Fibroblast of skin of back (primary cell): Measurements from ENCODE around the gene ABCG8.
"Not testable (repeated sequence)": the region's sequence is repeated elsewhere in the genome, so short reads cannot be mapped to it uniquely, and the experiment has no call there.

Source experiments
- DNase-seq: peaks from one replicate; pipeline ENCODE4 v3.0.0-alpha.2; 2013

Gene ABCG8

GRCh38 chr2:43874776-43875451 is 36.1 kb downstream of the ABCG8 start:
- DNase-seq = no peak

DNA sequence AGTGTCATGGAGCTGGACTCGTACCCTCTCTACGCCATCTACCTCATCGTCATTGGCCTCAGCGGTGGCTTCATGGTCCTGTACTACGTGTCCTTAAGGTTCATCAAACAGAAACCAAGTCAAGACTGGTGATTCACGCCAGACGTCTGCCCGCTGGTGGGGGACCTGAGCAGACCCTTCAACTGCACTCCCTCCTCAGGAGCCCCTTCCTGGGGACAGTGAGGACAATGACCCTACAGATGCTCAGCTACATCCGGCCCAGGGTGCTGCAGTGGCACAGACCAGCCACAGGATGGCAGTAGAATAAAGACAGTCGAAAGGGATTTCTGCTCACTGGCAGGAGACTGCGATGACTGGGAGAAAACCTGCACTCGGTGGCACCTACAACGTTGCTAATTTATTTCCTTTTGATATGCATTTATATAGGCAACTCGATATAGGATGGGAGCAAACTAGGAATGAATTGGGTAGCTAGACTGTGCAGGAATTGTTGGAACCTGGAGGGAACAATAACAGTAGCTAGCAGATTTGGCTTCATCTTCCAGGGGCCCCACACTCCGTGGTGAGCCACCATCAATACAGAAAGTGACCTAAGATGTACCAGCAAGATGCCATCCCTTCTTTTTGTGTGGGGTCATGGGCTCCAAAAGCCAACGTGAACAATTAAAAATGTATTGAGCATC is 39.2 kb downstream of the ABCG8 start:
- peak; percentile 52 for DNase-seq

DNA sequence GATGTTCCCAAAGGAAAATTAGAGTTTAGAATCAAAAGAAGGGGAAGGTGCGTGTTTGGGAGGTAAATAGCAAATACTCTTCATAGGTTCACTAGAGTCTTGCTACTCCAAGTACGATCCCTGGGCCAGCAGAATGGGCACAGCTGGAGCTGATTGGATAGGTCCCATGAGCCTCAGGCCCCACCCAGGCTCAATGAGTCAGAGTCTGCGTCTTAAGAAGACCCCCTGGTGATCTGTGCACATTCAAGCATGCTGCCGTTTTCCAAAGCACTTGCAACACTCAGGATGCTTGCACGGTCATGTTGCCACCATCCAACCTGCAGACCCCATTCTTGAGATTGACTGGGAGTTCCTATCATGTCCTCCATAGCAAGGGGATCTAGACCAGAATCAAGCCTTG is 40.5 kb downstream of the ABCG8 start:
- DNase-seq = peak; percentile 48

GRCh38 chr2:43880471-43880870 is 41.7 kb downstream of the ABCG8 start:
- DNase-seq = no peak

GRCh38 chr2:43880952-43881351 is 42.2 kb downstream of the ABCG8 start:
- no peak for DNase-seq

DNA sequence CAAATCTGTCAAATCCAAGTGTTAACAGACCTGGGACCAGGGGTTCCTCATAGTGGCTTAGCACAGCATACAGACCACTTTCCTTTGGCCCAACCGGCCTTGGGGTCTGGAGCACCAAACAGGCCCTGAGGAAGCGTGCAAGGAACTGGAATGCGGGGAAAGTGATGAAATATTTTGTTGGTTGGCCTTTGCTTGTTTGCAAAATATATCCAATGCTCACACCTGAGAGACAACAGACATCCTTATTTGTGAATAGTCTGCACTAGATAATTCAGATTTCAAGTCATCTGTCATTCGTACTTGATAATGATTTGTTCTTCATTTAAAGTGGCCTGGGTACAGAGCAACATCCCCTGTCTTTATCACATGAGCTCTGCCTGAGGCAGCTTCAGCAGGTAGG is 43.5 kb downstream of the ABCG8 start:
- no peak for DNase-seq

- no peak for DNase-seq
Observed at GRCh38 chr2:43884689-43885088, 45.9 kb downstream of the ABCG8 start.

- DNase-seq = no peak
Observed at GRCh38 chr2:43885132-43885632, 46.4 kb downstream of the ABCG8 start.

DNA sequence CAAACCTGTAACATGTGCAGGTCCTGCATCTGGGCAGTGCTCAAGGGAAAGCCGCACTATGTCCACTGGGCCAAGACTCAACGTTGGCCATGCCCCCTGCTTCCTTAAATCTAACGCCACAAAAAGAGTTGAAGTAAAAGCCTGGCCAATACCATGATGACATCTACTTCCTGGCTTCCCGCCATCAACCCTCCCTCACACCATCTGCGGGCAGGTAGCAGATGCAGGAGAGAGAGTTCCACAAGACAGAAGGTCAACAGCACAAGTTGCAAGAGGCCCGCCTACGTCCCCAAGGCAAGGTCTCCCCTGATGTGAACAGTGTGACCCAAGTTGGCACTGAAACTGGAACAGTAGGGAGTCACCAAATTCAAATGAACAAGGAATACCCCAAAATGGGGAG is 48.4 kb downstream of the ABCG8 start:
- no peak for DNase-seq

DNA sequence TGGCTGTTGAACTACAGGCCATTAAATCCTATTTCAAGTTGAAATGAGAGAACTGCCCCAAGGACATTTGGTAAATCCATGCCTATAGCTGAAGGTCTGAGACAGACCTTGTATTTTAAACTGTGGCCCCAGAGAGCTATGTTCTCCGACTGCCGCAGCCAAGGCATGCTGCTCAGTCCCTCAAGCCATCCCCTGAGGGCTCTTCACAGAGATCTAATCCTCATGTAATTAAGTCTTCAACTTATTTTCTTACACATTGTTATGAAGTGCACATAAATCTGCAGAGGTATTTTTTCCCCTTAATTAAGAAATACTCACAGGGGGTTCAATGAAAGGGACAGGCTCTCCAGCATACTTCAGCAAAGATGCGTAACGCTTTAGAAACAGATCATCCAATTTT is 50.6 kb downstream of the ABCG8 start:
- no peak for DNase-seq

DNA sequence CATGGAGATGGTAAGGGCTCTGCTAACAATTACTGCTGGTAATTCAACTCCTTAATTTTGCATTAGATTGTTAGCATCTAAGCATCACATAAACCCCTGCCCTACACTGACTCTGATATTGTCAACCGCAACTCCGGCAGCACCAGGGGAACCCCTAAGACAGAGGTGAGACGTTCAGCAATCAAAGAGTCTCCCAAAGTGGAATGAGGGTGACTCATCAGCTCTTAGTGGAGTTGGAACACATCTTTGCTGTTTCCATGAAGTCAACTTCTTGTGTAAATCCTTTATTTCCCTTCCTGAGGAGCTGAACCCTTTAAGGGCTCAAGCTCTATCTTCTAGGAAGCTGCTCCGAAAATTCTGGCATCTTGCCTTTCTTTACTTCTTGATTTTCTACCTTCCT is 52.1 kb downstream of the ABCG8 start:
- no peak for DNase-seq

DNA sequence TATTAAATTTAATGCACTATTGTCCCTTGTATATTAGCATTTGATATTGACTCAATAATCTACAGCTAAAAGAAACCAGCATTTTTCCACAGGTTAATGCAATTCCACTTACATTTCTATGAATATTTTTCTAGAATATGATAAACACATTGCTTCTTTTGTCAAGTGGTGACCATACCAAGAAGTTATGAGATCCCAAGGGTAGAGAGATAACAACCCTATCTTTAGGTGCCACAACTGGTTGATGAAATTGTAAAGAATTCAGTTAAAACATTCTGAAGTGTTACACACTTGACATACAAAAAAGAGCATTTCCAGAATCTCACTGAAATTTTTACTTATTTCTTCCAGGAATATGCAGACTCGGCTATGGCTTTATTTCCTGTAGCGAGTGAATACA is 56.0 kb downstream of the ABCG8 start:
- no peak for DNase-seq

GRCh38 chr2:43896906-43897305 is 58.1 kb downstream of the ABCG8 start:
- no peak for DNase-seq

DNA sequence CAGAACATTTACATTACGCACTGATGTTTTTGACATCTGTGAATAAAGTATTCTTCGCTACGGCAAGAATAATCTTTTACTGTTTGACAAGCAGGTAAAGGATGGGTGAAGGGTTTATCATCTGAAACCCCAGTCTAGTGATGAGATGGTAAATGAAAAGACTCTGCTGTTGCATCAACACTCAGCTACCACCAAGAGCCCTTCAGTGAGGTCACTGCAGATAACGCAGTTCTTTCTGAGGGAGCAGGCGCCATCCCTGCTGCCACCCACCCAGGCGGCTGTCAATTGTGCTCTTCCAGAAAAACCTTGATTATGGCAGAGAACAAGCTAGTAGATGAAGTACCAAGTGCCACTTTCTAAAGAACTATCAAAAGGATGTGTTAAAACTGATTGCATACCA is 58.7 kb downstream of the ABCG8 start:
- DNase-seq = no peak

DNA sequence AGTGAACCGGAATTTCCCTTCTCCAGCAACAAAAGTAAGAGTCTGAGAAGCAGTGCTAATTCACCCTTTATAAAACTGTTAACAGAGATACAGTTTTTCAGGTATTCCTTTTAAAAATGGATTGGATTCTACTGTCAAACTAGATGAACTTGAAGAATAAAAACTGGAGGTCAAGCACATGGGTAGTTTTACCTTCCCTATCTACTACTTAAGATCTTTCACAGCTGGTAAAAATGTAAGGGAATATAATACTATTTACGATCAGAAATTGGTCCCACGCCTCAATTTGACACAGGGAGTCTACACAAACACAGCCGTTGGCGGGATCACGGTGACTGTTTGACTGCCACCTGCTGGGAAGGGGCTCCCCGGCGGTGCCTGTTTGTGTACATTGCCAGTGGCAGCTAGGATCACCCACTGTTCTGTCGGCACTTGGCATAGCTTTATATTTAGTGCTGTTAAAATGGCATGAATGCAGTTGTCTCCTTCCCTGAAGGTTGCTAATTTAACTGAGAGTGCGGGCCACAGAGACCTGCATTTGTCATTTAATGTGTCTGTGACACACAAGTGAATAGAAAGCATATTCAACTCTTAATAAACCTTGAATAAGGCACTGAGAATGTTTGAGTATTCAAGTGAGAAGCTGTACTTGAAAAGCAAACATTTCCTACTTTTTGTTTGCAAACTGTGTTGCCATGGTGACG is 59.5 kb downstream of the ABCG8 start:
- DNase-seq = peak; percentile 10

- DNase-seq = no peak
Observed at GRCh38 chr2:43898838-43899346, 60.1 kb downstream of the ABCG8 start.

DNA sequence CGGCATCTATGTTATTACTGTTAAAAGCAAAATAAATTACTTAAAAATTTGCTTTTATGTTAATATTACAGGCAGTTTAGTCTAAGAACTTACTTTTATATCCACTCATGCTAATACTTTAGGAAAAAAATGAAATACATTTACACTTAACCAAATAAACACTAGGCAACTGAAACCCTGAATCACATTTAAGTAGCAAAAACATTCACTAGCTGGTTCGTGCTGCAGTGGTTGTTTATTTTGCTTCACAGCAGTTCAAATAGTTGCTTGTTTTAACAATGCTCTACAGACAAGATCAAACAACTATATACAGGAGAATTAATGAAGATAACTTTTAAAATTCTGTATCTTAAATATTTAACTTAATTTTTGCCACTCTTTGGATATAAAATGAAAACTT is 60.8 kb downstream of the ABCG8 start:
- DNase-seq = no peak

- peak; percentile 16 for DNase-seq
Observed at GRCh38 chr2:43905371-43905803, 66.6 kb downstream of the ABCG8 start.

DNA sequence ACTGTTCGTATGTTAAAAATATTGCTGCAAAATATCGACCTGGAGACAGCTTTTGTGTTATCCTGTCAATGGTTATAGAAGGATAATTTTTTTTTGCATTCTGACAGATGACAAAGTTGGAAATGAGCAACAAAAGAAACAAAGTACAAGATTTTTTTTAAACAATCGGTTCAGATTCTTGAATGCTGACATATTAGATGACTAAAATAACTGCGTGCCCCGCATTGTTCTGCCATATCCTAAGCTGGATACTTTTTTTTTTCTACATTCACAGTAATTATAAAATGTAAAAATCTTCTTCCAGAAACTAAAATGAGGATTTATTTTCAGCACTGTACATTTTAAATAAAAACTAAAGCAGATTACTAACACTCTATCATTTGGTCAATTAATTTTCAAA is 67.1 kb downstream of the ABCG8 start:
- peak; percentile 56 for DNase-seq

- DNase-seq = peak; percentile 2
Observed at GRCh38 chr2:43906448-43907109, 67.8 kb downstream of the ABCG8 start.

- DNase-seq = not testable (repeated sequence)
Observed at GRCh38 chr2:43911136-43911790, 72.5 kb downstream of the ABCG8 start.

- no peak for DNase-seq
Observed at GRCh38 chr2:43924463-43924862, 85.7 kb downstream of the ABCG8 start.
